ENCODE results near the gene RCC2. TPM values are rescaled to one million over a fixed set of nuclear protein-coding genes. Genes with fewer than 3 reads are reported as not detected.
A peak's percentile ranks its signal among the peaks of the same experiment; 100 is the strongest.

Gene RCC2
- total RNA-seq, 1 donor from 2014 or later = 159 TPM

- no peak for DNase-seq (ENCODE audit: low spot score in 2 of 2, unreplicated experiment in 2 of 2)
- Mint-ChIP-seq H3K27ac (peak overlapping the region; percentile 4), H3K4me3 (peak overlapping the region; percentile 76), H3K36me3 (no peaks in the 10 kb centered on the region), H3K4me1 (peaks cover 38% of the 10 kb centered on the region), H3K9me3 (no peaks in the 10 kb centered on the region), H3K27me3 (ENCODE audit: low read depth) (peaks cover 6% of the 10 kb centered on the region)
- TF ChIP-seq, protein P1, sequence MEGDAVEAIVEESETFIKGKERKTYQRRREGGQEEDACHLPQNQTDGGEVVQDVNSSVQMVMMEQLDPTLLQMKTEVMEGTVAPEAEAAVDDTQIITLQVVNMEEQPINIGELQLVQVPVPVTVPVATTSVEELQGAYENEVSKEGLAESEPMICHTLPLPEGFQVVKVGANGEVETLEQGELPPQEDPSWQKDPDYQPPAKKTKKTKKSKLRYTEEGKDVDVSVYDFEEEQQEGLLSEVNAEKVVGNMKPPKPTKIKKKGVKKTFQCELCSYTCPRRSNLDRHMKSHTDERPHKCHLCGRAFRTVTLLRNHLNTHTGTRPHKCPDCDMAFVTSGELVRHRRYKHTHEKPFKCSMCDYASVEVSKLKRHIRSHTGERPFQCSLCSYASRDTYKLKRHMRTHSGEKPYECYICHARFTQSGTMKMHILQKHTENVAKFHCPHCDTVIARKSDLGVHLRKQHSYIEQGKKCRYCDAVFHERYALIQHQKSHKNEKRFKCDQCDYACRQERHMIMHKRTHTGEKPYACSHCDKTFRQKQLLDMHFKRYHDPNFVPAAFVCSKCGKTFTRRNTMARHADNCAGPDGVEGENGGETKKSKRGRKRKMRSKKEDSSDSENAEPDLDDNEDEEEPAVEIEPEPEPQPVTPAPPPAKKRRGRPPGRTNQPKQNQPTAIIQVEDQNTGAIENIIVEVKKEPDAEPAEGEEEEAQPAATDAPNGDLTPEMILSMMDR (IDR thresholded peaks at IDR 0.05; ENCODE audit: unreplicated experiment) = no peak
These were observed 1.3 kb upstream of the RCC2 start for GRCh38 chr1:17440827-17441168.

DNA sequence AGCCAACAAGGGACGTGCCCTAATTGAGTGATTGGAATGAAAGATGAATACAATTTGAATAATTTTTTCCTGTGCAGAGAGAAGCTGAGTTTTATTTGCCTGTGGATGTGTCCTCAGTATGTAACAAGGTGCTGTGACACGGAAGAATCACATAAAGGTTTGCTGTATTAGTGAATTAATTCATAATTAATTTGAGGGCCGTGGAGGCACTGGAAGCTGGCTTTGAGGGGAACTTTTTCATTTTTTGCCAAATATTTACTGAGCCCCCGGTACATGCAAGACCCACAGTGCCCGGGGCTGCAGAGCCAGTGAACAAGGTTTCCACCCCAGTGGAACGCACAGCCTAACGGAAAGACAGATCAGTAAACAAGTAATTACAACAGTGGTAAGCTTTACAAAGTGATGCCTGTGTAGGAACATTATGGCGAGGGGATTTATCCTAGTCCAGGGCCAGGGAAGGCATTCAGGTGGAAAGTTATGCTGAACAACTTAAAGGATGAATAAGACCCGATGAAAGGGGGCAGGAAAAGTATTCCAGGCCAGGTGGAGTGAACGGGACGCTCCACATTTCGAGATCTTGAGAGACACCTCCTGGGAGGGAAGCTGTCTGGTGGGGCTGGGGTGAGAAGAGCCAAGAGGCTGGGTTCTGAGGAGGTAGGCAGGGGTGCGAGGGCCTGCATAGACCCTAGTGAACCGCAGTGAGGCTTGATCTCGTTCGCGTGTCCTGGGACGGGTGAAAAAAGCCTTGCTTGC, 773 bp upstream of the RCC2 start:
- Mint-ChIP-seq H3K9me3 (no peaks in the 10 kb centered on the region), H3K27me3 (ENCODE audit: low read depth) (peaks cover 6% of the 10 kb centered on the region), H3K36me3 (no peaks in the 10 kb centered on the region), H3K4me1 (peaks cover 41% of the 10 kb centered on the region), H3K4me3 (peak overlapping the region; percentile 76), H3K27ac (peak overlapping the region; percentile 81)
- DNase-seq (ENCODE audit: low spot score in 2 of 2, unreplicated experiment in 2 of 2) = no peak
- TF ChIP-seq, protein P1 (IDR thresholded peaks at IDR 0.05; ENCODE audit: unreplicated experiment) = no peak

DNA sequence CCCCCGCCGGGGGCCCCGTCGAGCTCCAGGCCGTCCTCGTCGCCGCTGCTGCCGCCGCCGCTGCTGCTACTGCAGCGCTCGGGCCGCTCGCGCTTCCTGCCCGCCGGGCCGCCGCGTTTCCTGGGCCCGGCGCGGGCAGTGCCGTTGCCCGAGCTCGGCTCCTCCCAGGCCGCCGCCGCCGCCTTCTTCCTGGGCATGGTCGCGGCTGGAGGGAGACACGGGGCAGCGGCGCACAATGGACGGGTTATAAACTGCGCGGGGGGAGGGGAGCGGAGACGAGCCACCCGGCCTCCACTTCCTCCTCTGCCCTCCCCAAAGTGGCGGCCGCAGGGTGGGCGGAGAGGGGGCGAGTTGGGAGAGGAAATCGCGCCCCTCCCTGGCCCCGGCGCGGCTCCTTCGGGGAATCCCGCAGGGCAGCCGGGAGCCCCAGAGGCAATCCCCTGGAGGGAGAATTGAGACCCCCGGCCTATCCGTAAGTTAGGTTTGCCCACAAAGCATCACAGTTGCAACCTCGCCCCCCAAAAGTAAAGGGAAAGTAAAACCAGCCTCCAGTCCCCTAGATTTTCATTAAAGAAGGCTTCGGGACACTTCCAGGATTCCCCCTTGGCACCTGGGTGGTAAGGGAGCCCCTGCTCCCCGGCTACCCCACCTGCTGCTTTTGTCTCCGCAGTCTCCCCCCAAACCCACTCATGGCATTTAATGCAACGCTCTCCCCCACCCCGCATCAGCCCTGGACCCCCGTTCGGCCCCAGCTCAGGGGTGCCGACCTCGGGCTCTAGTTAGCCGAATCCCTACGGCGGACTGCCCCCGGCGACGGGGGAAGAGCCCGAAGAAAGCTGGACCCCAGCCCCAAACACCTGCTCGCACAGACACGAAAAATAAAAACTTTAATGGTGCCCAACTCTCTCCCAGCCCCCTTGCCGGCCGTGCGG, 893 bp downstream of the RCC2 start:
- Mint-ChIP-seq H3K4me1 (peaks cover 46% of the 10 kb centered on the region), H3K4me3 (peak overlapping the region; percentile 94), H3K27ac (peak overlapping the region; percentile 98), H3K9me3 (no peaks in the 10 kb centered on the region), H3K27me3 (ENCODE audit: low read depth) (peaks cover 6% of the 10 kb centered on the region), H3K36me3 (peaks cover 3% of the 10 kb centered on the region)
- DNase-seq (ENCODE audit: low spot score in 2 of 2, unreplicated experiment in 2 of 2) = peak; percentile 38 to 63
- TF ChIP-seq, protein P1 (IDR thresholded peaks at IDR 0.05; ENCODE audit: unreplicated experiment) = peak; percentile 14

DNA sequence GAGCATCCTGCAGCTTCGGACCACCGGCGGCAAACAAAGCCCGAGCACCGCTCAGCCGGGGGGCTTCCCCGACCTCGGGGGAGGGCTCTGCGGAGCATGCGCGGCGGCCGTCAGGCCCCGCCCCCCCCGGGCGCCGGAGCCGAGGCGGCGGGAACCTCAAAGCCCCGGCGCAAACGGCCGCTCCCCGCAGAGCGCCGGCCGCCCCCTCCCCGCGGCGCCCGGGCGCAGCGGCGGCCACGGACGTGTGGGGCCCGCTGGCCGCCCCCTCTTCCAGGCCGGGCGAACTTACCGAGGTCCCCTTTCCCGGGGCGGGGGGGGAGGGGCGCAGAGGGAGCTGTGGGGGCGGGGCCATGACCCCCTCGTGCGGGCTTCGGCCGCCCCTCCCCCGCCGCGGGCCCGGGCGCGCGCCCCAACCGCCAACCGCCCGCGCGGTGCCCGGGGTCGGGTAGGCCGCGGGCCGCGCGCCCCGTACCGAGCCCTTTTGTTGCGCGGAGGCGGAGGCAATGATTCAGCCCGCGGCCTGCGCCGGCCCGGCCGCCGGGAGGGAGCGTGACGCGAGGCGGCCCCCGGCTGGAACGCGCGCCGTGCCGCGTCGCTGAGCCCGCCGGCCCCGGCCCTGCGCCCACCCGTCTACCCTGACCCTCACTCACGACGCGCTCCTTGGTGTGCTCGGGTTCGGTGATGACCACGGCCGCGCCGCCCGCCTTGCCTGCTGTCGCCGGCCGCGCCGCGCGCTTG, 1.7 kb downstream of the RCC2 start:
- no peaks in the 10 kb centered on the region for H3K9me3 Mint-ChIP-seq
- TF ChIP-seq, protein P1 (IDR thresholded peaks at IDR 0.05; ENCODE audit: unreplicated experiment) = no peak
- peak overlapping the region; percentile 71 for H3K27ac Mint-ChIP-seq
- peaks cover 41% of the 10 kb centered on the region for H3K4me1 Mint-ChIP-seq
- H3K27me3 Mint-ChIP-seq (ENCODE audit: low read depth) = peaks cover 6% of the 10 kb centered on the region
- peak overlapping the region; percentile 73 for H3K4me3 Mint-ChIP-seq
- peaks cover 3% of the 10 kb centered on the region for H3K36me3 Mint-ChIP-seq
- DNase-seq (ENCODE audit: low spot score in 2 of 2, unreplicated experiment in 2 of 2) = peak; percentile 54 to 58

DNA sequence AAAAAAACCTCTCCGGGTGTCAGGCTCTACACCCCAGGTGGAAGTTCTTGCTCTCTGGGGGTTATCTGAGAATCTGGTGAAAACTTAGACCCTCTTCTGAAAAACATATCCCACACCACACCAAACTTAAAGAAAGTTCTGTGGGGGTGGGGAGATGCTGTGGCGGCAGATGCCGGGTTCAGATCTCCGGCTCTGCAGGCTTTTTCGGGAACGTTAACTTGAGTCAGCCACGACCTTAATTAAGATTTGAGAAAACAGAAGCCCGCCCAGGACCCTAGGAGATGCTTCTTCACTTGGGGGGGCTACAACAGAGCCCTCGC, 2.3 kb downstream of the RCC2 start:
- peaks cover 6% of the 10 kb centered on the region for H3K27me3 Mint-ChIP-seq (ENCODE audit: low read depth)
- H3K4me1 Mint-ChIP-seq = peaks cover 41% of the 10 kb centered on the region
- no peak for DNase-seq (ENCODE audit: low spot score in 2 of 2, unreplicated experiment in 2 of 2)
- TF ChIP-seq, protein P1 (IDR thresholded peaks at IDR 0.05; ENCODE audit: unreplicated experiment) = no peak
- H3K36me3 Mint-ChIP-seq = peaks cover 3% of the 10 kb centered on the region
- no peaks in the 10 kb centered on the region for H3K9me3 Mint-ChIP-seq
- H3K4me3 Mint-ChIP-seq = peak overlapping the region; percentile 73
- peak overlapping the region; percentile 71 for H3K27ac Mint-ChIP-seq
